ENCODE measurements around the gene STRIP1.

Gene STRIP1

DNA sequence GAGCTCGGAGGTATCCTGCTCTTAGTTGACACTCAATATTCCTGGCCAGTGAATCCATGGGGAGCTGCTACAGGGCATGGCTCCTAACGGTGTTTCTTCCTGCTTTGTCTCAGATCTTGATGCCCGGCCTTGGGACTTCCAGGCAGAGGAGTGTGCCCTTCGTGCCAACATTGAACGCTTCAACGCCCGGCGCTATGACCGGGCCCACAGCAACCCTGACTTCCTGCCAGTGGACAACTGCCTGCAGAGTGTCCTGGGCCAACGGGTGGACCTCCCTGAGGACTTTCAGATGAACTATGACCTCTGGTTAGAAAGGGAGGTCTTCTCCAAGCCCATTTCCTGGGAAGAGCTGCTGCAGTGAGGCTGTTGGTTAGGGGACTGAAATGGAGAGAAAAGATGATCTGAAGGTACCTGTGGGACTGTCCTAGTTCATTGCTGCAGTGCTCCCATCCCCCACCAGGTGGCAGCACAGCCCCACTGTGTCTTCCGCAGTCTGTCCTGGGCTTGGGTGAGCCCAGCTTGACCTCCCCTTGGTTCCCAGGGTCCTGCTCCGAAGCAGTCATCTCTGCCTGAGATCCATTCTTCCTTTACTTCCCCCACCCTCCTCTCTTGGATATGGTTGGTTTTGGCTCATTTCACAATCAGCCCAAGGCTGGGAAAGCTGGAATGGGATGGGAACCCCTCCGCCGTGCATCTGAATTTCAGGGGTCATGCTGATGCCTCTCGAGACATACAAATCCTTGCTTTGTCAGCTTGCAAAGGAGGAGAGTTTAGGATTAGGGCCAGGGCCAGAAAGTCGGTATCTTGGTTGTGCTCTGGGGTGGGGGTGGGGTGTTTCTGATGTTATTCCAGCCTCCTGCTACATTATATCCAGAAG, 19.4 kb downstream of the STRIP1 start:
- DNase-seq: peak; percentile 64

DNA sequence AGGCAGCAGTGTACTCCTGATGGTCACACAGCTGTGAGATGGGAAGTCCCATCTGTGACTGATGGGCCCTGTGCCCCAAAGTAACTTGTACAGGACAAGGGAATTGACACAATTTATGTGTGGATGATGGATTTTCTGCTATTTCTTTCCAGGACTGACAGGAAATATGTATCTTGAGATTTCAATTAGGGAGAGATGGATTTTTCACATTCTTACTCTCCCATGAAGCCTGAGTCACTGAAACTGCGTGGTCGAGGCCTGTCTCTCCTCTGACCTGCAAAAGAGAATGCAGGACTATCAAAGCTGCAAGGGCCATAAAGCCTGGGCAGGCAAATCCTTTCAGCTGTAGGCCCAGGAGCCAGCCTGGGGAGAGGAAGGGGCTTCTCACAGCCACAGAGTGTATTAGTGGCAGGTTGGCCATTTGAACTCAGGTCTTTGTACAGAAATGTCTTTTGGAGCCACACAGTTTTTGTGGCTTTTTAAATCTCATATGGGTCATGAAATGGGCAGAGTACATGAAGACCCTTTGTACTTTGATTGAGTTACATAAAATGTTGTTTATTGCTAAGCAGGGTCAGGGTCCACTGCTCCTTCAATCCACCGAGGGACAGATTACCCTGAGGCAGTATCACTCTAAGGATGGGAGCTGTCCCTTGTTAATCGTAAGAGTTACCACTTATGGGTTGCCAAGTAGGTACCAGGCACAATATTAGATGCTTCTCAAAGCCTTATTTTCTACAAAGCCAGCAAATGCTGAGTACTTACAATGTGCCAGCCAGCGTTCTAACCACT, 21.3 kb downstream of the STRIP1 start:
- DNase-seq: no peak

DNA sequence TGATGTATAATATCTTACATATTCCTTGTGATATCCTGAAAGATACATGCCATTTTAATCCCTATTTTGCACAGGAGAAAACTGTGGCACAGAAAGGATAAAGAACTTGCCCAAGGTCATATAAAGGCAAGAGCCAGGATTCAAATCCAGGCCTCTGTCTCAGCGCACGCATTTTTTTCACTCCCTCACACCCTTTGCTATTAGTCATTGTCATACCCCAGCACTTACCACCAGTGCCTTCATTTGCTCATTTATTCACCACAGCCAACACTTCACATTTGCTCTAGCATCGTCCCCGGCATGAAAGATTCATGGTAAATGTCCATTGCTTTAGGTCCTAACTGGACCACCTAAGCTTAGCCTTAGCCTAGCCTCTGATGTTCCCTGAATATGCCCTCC, 21.9 kb downstream of the STRIP1 start:
- DNase-seq: no peak

DNA sequence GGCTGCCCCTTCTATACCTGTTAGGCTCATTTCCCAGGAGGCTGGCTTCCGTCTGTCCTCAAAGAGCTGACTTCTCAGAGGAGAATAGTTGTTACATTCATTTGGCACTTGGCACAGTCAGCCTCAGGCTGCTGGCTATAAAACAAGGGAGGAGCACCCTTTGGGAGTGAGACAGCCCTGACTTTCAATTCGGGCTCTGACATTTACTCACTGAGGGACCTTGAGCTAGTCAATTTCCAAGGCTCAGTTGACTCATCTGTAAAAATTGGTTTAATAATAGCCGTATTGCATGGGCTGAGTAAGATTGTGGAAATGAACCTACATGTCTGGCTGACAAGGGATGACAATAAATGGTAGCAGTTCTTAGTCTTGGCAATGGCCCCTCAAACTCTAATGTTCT, 22.4 kb downstream of the STRIP1 start:
- no peak for DNase-seq

- no peak for DNase-seq
Measured at GRCh38 chr1:110057963-110058518, 23.6 kb downstream of the STRIP1 start.

DNA sequence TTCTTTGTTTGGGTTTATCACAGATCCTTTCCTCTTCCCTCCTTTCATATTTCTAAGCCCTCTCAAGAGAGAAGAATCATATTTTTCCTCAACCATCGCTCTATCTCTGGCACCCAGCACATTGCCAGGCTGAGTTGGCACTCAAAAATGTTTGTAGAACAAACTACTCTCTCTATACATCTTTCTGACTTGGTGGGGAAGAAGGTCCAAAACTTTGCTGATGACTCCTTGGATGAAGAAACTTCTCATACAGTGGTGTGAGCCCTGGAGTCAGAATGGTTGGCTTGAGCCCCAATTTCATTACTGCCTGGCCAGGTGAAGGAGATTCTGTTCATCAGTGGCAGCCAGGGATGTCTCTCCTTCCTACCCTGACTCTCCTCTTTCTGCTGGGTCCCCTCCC, 24.2 kb downstream of the STRIP1 start:
- DNase-seq: no peak

GRCh38 chr1:110059133-110059863, 24.9 kb downstream of the STRIP1 start:
- DNase-seq: no peak

DNA sequence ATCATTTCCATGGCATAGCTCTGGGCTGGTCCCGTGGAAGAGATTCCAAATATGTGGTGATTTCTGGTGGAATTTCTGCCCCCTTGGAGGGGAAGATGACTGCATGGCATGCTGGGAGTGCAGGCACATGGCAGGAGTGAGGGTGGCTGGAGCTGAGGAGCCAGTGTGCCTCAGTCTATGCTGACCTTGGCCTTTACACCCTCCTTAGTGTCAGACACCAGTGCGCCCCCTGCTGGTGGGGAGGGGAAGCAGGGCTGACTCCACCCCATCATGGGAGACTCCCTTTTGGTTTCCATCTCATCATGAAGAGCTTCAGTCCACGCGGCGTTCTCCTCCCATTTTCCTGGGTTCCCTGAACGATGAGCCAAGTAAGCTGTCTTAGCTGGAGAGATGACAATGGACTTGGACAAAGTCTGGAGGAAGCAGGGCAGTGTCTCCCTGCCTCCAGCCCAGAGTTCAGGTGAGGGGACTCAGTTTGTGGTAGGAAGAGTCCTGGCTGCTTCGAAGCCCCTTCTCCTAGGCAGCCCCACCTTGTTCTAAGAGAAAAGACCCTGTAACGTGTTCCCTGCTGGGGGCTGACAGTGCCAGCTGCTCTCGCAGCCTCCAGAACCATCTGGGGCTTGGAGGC, 25.7 kb downstream of the STRIP1 start:
- peak; percentile 79 for DNase-seq

GRCh38 chr1:110060662-110061060, 26.2 kb downstream of the STRIP1 start:
- DNase-seq: no peak

DNA sequence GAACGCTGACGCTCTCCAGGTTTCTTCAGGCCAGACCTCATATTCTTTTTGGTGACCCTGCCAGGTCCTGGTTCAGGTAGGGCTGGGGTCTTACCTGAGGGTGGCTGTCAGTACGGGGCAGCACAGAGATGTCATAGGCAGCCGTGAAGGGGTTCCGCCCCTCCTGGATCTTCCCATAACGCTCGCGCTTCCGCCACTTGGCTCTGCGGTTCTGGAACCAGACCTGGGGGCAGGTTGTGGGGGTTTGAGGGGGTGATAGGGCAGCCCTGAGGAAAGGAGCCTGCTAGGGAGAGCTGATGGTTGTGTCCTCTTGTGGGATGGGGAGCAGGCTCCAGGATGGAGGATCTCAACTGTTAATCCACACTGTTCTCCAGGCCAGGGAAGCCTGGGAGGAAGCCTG, 26.9 kb downstream of the STRIP1 start:
- DNase-seq: no peak

- DNase-seq: no peak
Measured at GRCh38 chr1:110062612-110063011, 28.2 kb downstream of the STRIP1 start.

DNA sequence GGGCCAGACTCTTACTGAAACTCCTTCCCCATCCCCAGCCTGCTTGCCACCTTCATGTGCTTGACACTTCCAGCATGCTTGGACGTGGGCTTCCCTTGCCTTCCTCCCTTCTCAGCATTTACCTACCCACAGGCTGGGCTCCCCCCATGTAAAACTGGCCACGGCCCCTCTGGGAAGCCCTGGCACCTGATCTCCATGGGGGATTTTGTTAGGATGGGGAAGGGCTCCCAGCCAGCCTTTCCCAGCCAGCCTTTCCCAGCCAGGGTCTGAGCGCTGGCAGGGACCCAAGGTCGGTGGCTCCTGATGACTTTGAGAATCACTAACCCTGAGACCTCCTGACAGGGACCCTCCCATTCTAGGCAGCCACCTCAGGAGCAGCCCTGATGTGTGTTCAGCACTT, 29.4 kb downstream of the STRIP1 start:
- no peak for DNase-seq

GRCh38 chr1:110064576-110065337, 30.3 kb downstream of the STRIP1 start:
- no peak for DNase-seq

DNA sequence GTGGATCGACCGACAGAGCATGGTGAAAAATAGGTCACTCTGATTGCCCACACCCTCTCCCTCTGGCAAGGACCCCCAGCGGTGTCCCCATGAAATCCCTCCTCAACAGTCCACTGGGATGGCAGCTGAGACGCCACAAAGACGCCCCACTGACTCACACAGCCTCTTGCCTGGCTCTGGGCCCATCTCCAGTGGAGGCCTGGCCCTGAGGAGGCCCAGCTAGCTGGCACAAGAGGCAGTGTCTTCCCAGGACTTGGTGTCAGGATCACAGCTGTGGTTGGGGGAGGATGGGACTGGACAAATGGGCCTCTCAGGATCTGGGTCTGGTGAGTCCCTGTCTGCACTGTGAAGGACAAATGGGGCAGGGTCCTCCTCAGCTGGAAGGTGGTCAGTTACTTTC, 31.4 kb downstream of the STRIP1 start:
- no peak for DNase-seq

- DNase-seq: no peak
Measured at GRCh38 chr1:110067479-110067892, 33.1 kb downstream of the STRIP1 start.

- DNase-seq: no peak
Measured at GRCh38 chr1:110067893-110068645, 33.6 kb downstream of the STRIP1 start.

DNA sequence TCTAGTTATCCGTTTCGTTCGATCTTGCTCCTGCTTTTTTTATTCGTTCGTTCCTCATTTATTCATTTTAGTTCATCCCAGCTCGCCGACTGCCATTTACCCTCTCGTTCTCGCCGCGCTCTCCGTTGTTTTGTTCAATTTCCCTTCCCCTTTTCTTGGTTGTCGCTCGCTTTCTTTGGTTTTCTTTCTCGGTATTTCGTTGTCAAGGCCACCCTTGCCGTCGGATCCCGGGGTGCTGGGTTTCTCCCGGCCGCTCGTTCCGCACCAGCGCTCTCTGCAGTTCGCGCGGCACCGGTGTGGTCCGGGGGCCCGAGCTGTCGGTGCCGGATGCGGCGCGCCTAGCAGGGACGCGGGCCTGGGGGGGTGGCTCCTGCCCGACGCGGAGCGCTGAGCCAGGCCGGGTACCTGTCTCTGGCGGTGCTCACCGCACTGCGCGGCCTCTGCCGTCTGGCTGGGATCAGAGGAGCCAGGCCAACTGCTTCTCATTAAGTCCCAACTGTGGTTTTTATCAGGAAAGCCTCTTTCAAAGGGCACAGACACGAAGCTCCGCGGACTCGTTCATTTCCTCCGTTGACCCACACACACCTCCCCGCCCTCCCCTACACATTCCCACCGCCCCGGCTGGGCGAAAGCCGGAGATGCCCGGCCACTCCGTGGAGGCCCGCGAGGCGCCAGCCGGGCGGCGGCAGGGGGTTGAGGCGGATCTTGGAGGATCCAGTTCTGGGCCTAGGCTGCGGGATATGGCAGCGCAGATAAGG, 34.4 kb downstream of the STRIP1 start:
- DNase-seq: no peak

- no peak for DNase-seq
Measured at GRCh38 chr1:110069404-110070281, 35.2 kb downstream of the STRIP1 start.

DNA sequence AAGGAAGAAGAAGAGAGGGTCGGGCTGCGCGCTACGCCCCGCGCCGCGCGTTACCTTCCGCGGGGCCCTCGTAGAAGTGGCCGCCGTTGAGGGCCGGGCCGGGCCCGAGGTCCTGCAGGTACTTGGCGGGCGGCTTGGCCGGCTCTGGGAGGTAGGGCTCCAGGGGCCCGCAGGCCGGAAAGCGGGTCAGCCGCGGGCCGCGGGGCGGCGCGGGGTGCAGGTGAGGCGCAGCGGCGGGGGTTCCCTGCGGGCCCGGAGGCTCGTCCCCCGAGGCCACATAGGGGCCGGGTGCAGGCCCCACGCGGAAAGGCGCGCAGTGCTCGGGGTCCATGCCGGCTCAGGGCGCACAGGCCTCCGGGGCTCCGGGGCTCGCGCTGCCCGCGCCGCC, 35.9 kb downstream of the STRIP1 start:
- no peak for DNase-seq
